Right lobe of liver (tissue), 6 donors: ENCODE results near the gene RYR3. TPM values are rescaled to one million over a fixed set of nuclear protein-coding genes. Genes with fewer than 3 reads are reported as not detected.

Source experiments
- ATAC-seq, 4 donors: fragments of 200-7000 bp; cut with Tn5 transposase; one replicate each; pipeline ENCODE4 v1.9.1; 2020; ENCODE audit warnings: mild to moderate bottlenecking in 4 of 4, moderate library complexity in 4 of 4
- DNase-seq, 3 donors: peaks; one replicate each; pipeline ENCODE4 v3.0.0-alpha.2; 2020
- H3K27ac ChIP-seq, 3 donors: fragments of 200-600 bp; one replicate each; pipeline ENCODE4 v1.8.0; 2022
- H3K27me3 ChIP-seq, 2 donors: fragments of 200-600 bp; one replicate each; pipeline ENCODE4 v1.8.0; 2022
- H3K36me3 ChIP-seq, 4 donors: fragments of 200-600 bp; sonication (generic) in 1 of 4; one replicate each; pipeline versions ENCODE4 v1.5.1 to v1.8.0; 2017 to 2022; ENCODE audit warnings: control low read depth in 1 of 4
- H3K4me1 ChIP-seq, 4 donors: fragments of 200-600 bp; sonication (generic) in 1 of 4; one replicate each; pipeline versions ENCODE4 v1.5.1 to v1.8.0; 2017 to 2022; ENCODE audit warnings: control low read depth in 1 of 4
- H3K4me3 ChIP-seq, 3 donors: fragments of 200-600 bp; one replicate each; pipeline ENCODE4 v1.8.0; 2022
- H3K9me3 ChIP-seq, 4 donors: fragments of 200-600 bp; sonication (generic) in 1 of 4; one replicate each; pipeline versions ENCODE4 v1.5.1 to v1.8.0; 2017 to 2022; ENCODE audit warnings: control low read depth in 1 of 4
- CTCF ChIP-seq, 4 donors: fragments of 200-600 bp in 3 of 4; fragments of 450-650 bp in 1 of 4; IDR thresholded peaks; one replicate each; pipeline versions ENCODE4 v1.5.1 to v1.8.0; 2016 to 2022; ENCODE audit warnings: antibody characterized with exemption in 4 of 4, mild to moderate bottlenecking in 2 of 4
- POLR2A ChIP-seq: fragments of 450-650 bp; IDR thresholded peaks from one replicate; pipeline ENCODE4 v1.6.1; 2017; ENCODE audit warnings: antibody characterized with exemption, mild to moderate bottlenecking
- WGBS: methylation state at CpG from one replicate; pipeline ENCODE4 v1.1.6; 2018; ENCODE audit warnings: low coverage, low lambda C conversion rate; ENCODE audit not compliant: insufficient coverage; ENCODE audit errors: missing lambda C conversion rate; 5-methylcytosine and 5-hydroxymethylcytosine counted together
- intact Hi-C, 2 donors: fragments of 100-400 bp; cut with DNase I; formaldehyde crosslinking; loops; one replicate each; pipeline versions ENCODE4 v1.11.2 to v1.14.1; 2022
- total RNA-seq, 6 experiments: library from RNA; depleted of rRNA in 2 of 6; stranded (reverse); fragments of >200 nt in 2 of 6; fragmentation: NEBNext Ultra II Directional in 3 of 6; extraction: Animal tissue kit (Norgen Biotek cat#: 25700) in 3 of 6; gene quantifications; one replicate each; pipeline versions ENCODE4 v1.1.0 to v1.2.4, GENCODE V29; 2016 to 2023
- donor health status: DM: no; HTN: yes; CAD: no.
- donor health status: DM: no; HTN: no; CAD: no.
- donor health status: DM: no; HTN: no; CAD: no.
- donor health status: DM: no; HTN: yes; CAD: no.
- donor health status: DM: no; HTN: yes; CAD: no.

The RYR3 gene
- total RNA-seq, 6 experiments from 2014 or later: under 0.01 to 0.31 (median 0.05) TPM; not detected in 3

DNA sequence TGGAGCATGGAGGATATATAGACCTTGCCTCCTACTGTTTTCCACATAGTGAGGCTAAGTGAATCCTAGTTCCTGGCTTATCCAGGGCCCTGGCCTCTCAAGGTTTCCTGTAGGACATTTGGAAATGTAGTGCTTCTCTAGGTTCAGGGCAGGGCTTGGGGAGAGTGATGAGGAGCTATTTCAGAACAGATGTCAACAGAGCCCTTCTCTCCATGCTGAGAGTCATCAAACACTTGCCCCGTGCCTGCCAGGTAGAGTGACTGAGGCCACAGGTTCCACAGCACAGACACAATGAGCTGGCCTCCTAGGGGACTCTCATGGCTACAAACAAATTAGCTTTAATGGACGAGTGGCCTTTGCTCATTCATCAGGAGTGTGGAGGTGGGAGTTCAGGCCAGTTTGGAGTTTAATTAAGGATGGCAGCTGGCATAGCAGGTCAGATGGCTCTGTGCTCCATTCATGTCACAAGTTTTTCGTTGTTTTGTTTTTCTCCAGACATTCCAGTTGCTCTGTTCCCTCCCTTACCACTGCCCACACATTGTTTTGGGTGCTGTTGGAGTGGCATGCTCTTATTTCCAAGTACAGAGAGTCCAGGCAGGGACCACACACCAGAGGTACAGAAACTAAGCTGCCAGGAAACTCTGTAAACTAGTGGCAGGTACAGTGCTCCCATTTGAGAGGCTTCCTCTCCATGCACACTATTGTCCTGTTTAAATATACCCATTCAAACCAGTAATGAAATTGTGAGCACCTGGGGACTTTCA lies 189.8 kb downstream of the RYR3 start:
- no peak for TF ChIP-seq CTCF (IDR thresholded peaks at IDR 0.05)
- TF ChIP-seq POLR2A: no peak
- DNase-seq (no peak), ATAC-seq (no peak)
- Histone ChIP-seq H3K9me3 (no peaks in the 10 kb centered on the region), H3K27me3 (no peaks in the 10 kb centered on the region), H3K36me3 (no peaks in the 10 kb centered on the region), H3K4me1 (no peaks in the 10 kb centered on the region), H3K4me3 (no peak overlapping the region), H3K27ac (no peak overlapping the region)
- WGBS: 15% methylated on average over 3 of the region's 3 CpGs
- intact Hi-C loops: no loop called here

DNA sequence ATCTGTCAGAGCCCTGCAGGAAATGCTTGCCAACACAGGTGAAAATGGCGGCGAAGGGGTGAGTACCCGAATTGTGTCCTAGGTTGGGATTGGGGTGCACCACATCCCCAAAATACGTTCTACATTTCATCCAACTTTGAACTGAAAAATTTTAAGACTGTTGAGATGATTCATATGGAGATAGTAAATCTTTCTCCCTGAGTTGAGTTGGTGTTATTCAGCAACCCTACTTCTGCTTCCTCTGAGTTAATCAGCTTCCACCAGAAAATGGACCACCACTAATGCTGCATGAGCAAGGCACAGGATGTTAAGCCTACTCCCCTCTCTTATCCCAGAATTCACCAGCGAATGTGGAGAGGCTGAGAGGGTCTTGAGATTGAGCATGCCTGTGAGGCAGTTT lies 192.9 kb downstream of the RYR3 start:
- 47% methylated on average over 5 of the region's 5 CpGs for WGBS
- no peaks in the 10 kb centered on the region for H3K27me3 ChIP-seq

DNA sequence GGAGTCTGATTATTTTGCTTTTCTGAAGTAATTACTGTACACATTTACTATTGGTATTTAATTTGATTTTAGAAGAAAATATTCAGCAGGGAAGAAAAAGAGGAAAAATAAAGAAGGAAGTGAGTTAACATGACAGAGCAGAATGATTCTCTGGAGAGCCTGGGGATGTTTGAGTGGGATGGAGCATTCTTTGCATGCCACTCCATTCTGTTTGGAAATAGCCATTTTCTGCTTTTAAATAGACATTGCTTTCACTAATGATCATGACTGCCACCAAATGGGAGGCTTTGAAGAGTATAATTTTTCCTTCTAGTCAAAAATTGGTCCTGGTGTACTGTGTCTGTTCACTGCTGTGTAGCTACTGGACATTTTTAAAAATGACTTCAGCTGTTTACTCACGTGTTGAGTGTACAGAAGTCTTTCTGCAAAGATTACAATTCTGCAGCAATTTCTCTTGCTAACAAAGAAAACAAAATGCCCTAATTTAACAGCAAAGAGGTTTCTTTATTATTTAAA lies 196.1 kb downstream of the RYR3 start:
- DNase-seq: no peak
- WGBS: 23% methylated on average over 1 of the region's 1 CpG
- TF ChIP-seq CTCF (IDR thresholded peaks at IDR 0.05) (no peak), POLR2A (no peak)
- H3K9me3 ChIP-seq: no peaks in the 10 kb centered on the region
- no peak for ATAC-seq
- no peaks in the 10 kb centered on the region for H3K36me3 ChIP-seq
- no peak overlapping the region for H3K27ac ChIP-seq
- intact Hi-C loops: no loop called here
- H3K4me3 ChIP-seq: no peak overlapping the region
- H3K27me3 ChIP-seq: no peaks in the 10 kb centered on the region
- no peaks in the 10 kb centered on the region for H3K4me1 ChIP-seq

More for the DNA sequence above, 192.9 kb downstream of the RYR3 start:
- Histone ChIP-seq H3K27ac (no peak overlapping the region), H3K9me3 (no peaks in the 10 kb centered on the region), H3K4me1 (no peaks in the 10 kb centered on the region), H3K36me3 (no peaks in the 10 kb centered on the region), H3K4me3 (no peak overlapping the region)
- ATAC-seq (no peak), DNase-seq (no peak)
- intact Hi-C loops: no loop called here
- TF ChIP-seq POLR2A (no peak), CTCF (IDR thresholded peaks at IDR 0.05) (no peak)

DNA sequence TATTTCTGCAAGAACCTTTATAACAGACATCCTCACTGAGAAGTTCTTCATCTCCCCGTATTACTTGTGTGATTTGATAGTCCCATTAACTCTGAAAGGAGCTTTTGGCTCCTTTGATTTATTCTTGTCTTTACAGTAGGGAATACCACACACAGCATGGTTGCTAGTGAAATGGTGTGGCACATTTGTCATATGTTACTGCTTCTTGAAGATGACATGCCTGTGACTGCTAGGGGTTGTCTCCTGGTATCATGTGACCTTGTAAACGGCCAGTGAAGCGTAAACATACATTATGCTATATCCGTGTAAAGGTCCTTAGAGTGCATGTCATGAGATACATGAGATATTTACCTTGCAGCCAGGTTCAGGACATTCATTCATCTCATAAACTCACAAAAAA lies 197.9 kb downstream of the RYR3 start:
- Histone ChIP-seq H3K36me3 (no peaks in the 10 kb centered on the region), H3K4me3 (no peak overlapping the region), H3K4me1 (no peaks in the 10 kb centered on the region), H3K9me3 (no peaks in the 10 kb centered on the region), H3K27ac (no peak overlapping the region), H3K27me3 (no peaks in the 10 kb centered on the region)
- TF ChIP-seq CTCF (IDR thresholded peaks at IDR 0.05) (no peak), POLR2A (no peak)
- 30% methylated on average over 4 of the region's 4 CpGs for WGBS
- DNase-seq (no peak), ATAC-seq (no peak)
- intact Hi-C loops: no loop called here
